Ovary (tissue), 9 donors: ENCODE results near the gene COX4I2. TPM values are rescaled to one million over a fixed set of nuclear protein-coding genes. Genes with fewer than 3 reads are reported as not detected.

Experiments
- DNase-seq, 5 donors: peaks; one replicate each; pipeline ENCODE4 v3.0.0-alpha.2; 2019 to 2020
- H3K27ac ChIP-seq, 2 donors: fragments of 200-600 bp; one replicate each; pipeline versions ENCODE4 v1.5.1 to v1.8.0; 2019 to 2022
- H3K27me3 ChIP-seq: fragments of 200-600 bp; one replicate; pipeline ENCODE4 v1.8.0; 2022
- H3K36me3 ChIP-seq: fragments of 200-600 bp; sonication (generic); one replicate; pipeline ENCODE4 v1.5.1; 2019
- H3K4me1 ChIP-seq: one replicate; pipeline ENCODE4 v1.8.1; 2013; ENCODE audit warnings: mild to moderate bottlenecking, moderate library complexity; ENCODE audit not compliant: insufficient read depth
- H3K4me3 ChIP-seq: fragments of 200-600 bp; sonication (generic); one replicate; pipeline ENCODE4 v1.5.1; 2017
- H3K9me3 ChIP-seq, 2 donors: fragments of 200-600 bp in 1 of 2; sonication (generic) in 1 of 2; one replicate each; pipeline versions ENCODE4 v1.5.1 to v1.8.1; 2013 to 2019; ENCODE audit warnings: mild to moderate bottlenecking in 1 of 2, moderate library complexity in 1 of 2
- EP300 ChIP-seq: sonication (generic); formaldehyde crosslinking; IDR thresholded peaks from one replicate; pipeline ENCODE4 v1.6.1; 2017; ENCODE audit warnings: antibody characterized with exemption
- POLR2A ChIP-seq: fragments of 450-650 bp; IDR thresholded peaks from one replicate; pipeline ENCODE4 v1.6.1; 2017; ENCODE audit warnings: antibody characterized with exemption, mild to moderate bottlenecking, moderate library complexity
- WGBS, 3 donors: extraction: QIAGEN DNeasy Blood & Tissue Kit in 1 of 3; methylation state at CpG; one replicate each; pipeline versions ENCODE4 v1.1.5 to v1.1.7; 2013 to 2017; 5-methylcytosine and 5-hydroxymethylcytosine counted together
- intact Hi-C, 4 donors: fragments of 100-400 bp; cut with DNase I; formaldehyde crosslinking; loops; one replicate each; pipeline versions ENCODE4 v1.11.0 to v1.15.1; 2022 to 2023
- polyA plus RNA-seq, 2 donors: library from polyadenylated mRNA; stranded (reverse); fragments of 200-250 nt in 1 of 2; fragments of 350-450 nt in 1 of 2; fragmentation: Illumina TruSeq in 1 of 2; extraction: RNeasy Lipid Tissue Mini Kit (QIAGEN cat#74804) in 1 of 2; gene quantifications; one replicate each; pipeline ENCODE4 v1.2.3, GENCODE V29; 2013 to 2014
- total RNA-seq, 7 donors: library from RNA; depleted of rRNA in 2 of 7; stranded (reverse); fragments of >200 nt in 2 of 7; fragmentation: NEBNext Ultra II Directional in 3 of 7; extraction: Animal tissue kit (Norgen Biotek cat#: 25700) in 3 of 7; gene quantifications; one replicate each; pipeline versions ENCODE4 v1.1.0 to v1.2.4, GENCODE V29; 2016 to 2023
- TF ChIP-seq, protein P1 (sequence below), 3 donors: fragments of 450-650 bp in 2 of 3; fragments of 200-600 bp in 1 of 3; IDR thresholded peaks; one replicate each; pipeline versions ENCODE4 v1.5.1 to v1.8.0; 2016 to 2022; ENCODE audit warnings: antibody characterized with exemption in 3 of 3, mild to moderate bottlenecking in 1 of 3
- donor health status: DM: no; HTN: no; CAD: no; lungs with moderate emphysema.
- donor health status: DM: no; HTN: no; CAD: no.
- donor health status: Bipolar disorder and iron deficiency.
- donor health status: DM: yes; HTN: yes; CAD: no.
- donor health status: DM: no; HTN: no; CAD: no.
- donor health status: DM: yes; HTN: yes; CAD: no.

COX4I2 gene
- total and polyA plus RNA-seq, 9 donors, result 1.1 to 6.6 (median 2.4) TPM; not detected in 1

DNA sequence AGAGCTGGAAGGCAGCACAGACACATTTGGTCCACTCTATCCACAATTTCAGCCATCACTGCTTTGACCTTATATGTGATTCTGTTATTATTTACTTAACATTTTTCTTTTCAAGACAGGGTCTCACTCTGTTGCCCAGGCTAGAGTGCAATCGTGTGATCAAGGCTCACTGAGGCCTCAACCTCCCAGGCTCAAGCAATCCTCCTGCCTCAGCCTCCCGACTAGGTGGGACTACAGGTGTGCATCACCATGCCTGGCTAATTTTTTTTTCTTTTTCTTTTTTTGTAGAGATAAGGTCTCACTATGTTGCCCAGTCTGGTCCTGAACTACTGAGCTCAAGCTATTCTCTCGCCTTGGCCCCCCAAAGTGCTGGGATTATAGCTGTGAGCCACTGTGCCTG is 44.6 kb downstream of the COX4I2 start:
- intact Hi-C loops, result no loop called here
- no peak for TF ChIP-seq EP300
- TF ChIP-seq, protein P1, sequence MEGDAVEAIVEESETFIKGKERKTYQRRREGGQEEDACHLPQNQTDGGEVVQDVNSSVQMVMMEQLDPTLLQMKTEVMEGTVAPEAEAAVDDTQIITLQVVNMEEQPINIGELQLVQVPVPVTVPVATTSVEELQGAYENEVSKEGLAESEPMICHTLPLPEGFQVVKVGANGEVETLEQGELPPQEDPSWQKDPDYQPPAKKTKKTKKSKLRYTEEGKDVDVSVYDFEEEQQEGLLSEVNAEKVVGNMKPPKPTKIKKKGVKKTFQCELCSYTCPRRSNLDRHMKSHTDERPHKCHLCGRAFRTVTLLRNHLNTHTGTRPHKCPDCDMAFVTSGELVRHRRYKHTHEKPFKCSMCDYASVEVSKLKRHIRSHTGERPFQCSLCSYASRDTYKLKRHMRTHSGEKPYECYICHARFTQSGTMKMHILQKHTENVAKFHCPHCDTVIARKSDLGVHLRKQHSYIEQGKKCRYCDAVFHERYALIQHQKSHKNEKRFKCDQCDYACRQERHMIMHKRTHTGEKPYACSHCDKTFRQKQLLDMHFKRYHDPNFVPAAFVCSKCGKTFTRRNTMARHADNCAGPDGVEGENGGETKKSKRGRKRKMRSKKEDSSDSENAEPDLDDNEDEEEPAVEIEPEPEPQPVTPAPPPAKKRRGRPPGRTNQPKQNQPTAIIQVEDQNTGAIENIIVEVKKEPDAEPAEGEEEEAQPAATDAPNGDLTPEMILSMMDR (IDR thresholded peaks at IDR 0.05), result no peak
- TF ChIP-seq POLR2A, result no peak
- Histone ChIP-seq H3K27ac (no peak overlapping the region), H3K36me3 (no peaks in the 10 kb centered on the region), H3K9me3 (no peaks in the 10 kb centered on the region), H3K4me3 (no peak overlapping the region), H3K4me1 (peaks cover 17% of the 10 kb centered on the region), H3K27me3 (no peaks in the 10 kb centered on the region)
- no peak for DNase-seq
- WGBS, 3 donors, result 97 to 99% (median 97%) methylated on average over 3 of the region's 3 CpGs

DNA sequence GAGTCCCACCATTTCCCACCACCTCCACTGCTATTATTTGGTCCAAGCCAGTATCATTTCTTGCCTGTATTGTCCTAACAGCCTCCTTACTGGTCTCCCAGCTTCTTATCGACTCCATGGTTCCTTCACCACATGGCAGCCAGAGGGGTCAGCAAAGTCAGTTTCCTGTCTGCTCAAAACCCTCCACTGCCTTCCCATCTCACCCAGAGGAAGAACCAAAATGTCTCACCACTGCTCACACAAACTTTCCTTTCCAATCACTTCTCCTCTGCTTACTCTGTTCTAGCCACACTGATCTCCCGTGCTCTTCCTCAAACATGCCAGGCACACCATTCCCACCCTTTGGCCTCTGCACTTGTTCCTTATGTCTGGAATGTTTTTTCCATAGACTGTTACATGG is 45.2 kb downstream of the COX4I2 start:
- Histone ChIP-seq H3K27me3 (no peaks in the 10 kb centered on the region), H3K27ac (no peak overlapping the region), H3K4me3 (no peak overlapping the region), H3K9me3 (no peaks in the 10 kb centered on the region), H3K36me3 (no peaks in the 10 kb centered on the region), H3K4me1 (peaks cover 14% of the 10 kb centered on the region)
- TF ChIP-seq POLR2A (no peak), EP300 (no peak)
- TF ChIP-seq, protein P1 (IDR thresholded peaks at IDR 0.05), result no peak
- no peak for DNase-seq
- intact Hi-C loops, result no loop called here
- WGBS, 3 donors, result 79 to 82% (median 80%) methylated on average over 2 of the region's 2 CpGs

DNA sequence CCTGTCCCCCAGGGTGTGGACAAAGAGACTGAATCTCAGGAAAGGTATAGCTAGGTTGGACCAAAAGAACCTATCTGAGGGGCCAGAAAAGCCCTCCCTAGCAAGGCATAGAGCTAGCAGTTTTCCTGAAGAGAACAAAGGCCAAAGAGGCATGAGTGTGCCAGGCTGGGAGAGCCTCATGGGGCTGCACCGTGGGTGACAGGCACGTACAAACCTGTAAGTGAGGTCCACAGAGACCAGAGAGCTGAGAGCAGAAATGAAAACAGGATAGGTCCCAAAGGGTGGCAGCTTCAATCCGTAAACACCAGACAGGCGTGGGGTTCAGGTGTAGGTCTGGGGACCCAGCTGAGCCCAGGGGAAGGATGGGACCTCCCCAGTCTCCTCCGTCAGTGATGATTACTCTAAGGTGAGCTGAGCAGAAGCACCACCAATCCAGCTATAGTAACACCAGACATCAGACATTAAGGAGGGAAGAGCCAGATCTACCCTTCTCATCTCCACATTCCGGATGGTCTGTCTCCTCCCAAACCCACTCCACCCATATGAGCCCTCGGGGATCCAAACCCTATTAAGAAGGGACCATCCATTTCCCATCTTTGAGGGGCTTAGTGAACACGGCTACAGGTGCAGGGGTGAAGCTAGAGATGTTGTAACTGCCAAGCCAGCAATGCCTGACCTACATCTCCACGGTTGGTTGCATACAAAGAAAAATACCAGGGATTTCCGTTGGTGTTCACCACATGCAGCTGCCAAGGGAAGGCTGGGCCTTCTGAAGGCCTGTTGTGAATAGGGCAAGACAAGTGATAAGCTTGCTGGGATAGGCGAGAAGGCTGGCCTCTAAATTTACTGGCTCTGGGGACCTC is 46.7 kb downstream of the COX4I2 start:
- no peak overlapping the region for H3K4me3 ChIP-seq
- intact Hi-C loops, result no loop called here
- H3K4me1 ChIP-seq, result peaks cover 3% of the 10 kb centered on the region
- H3K27ac ChIP-seq, result no peak overlapping the region
- WGBS, 3 donors, result 92 to 94% (median 93%) methylated on average over 11 of the region's 11 CpGs
- TF ChIP-seq EP300 (no peak), POLR2A (no peak)
- TF ChIP-seq, protein P1 (IDR thresholded peaks at IDR 0.05), result no peak
- H3K9me3 ChIP-seq, result no peaks in the 10 kb centered on the region
- H3K36me3 ChIP-seq, result no peaks in the 10 kb centered on the region
- H3K27me3 ChIP-seq, result no peaks in the 10 kb centered on the region
- no peak for DNase-seq

DNA sequence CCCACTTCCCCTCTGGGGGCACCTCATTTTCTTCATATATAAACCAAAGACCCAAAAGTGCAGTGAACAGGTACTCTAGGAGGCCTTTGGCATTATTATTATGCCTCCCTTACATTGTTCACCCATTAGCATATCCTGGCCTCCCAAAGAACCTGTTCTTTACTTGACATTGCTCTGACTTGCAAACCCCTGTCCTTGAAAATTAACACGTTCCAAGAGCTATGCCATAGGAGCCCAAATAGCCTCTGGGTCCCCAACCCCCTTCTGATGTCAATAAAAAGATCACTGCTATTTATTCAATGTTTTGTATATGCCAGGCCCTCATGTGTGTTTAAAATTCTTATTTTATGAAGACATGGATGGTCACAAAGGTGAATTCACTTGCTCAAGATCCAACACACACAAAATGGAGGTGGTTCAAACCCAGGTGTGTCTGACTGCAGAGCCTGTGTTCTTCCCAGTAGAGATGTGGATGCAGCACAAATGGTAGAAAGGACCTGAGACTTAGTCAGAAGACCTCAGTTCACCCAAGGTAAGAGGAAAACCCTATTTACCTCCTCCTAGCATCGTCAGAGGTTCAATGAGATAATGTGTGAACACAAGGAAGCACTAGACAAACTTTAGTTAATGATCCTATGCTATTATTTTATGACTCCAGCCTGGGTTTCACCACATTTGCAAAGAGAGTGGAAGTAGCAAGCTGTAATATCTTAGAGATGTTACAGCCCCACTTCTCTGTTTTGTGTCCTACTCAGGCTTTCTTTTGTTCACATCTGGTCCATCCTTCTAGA is 48.3 kb downstream of the COX4I2 start:
- Histone ChIP-seq H3K4me1 (peaks cover under 1% of the 10 kb centered on the region), H3K4me3 (no peak overlapping the region), H3K36me3 (no peaks in the 10 kb centered on the region), H3K27me3 (no peaks in the 10 kb centered on the region), H3K9me3 (no peaks in the 10 kb centered on the region), H3K27ac (no peak overlapping the region)
- TF ChIP-seq EP300, result no peak
- WGBS, 3 donors, result 87 to 97% (median 90%) methylated on average over 2 of the region's 2 CpGs
- intact Hi-C loops, result no loop called here
- DNase-seq, result no peak

DNA sequence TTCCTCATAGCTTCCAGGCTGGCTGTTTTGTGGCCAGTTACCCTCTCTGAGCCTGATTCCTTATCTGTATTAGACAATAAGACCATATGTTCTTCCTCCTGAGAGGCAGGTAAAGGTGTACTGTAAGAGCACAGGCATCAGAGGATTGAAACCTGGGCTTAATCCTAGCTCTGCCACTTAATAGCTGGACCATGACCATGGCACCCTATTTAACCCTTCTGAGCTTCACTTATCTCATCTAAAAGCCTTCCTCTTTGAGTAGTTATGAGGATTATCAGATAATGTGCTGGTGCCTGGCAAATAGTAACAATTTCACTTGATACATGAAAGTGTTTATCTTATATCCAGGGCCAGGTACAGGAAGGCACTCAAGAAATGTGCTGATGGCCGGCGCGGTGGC is 50.1 kb downstream of the COX4I2 start:
- Histone ChIP-seq H3K27me3 (no peaks in the 10 kb centered on the region), H3K36me3 (no peaks in the 10 kb centered on the region), H3K27ac (no peak overlapping the region), H3K9me3 (no peaks in the 10 kb centered on the region), H3K4me1 (no peaks in the 10 kb centered on the region), H3K4me3 (no peak overlapping the region)
- no peak for TF ChIP-seq POLR2A
- no peak for TF ChIP-seq EP300
- TF ChIP-seq, protein P1 (IDR thresholded peaks at IDR 0.05), result no peak
- 93 to 100% (median 98%) methylated on average over 3 of the region's 3 CpGs for WGBS, 3 donors
- intact Hi-C loops, result no loop called here
- no peak for DNase-seq
